Measurements from ENCODE around the gene RAB5B. TPM values are rescaled to one million over a fixed set of nuclear protein-coding genes. Genes with fewer than 3 reads are reported as not detected.

The RAB5B gene
- total RNA-seq, 2 donors from 2014 or later: 112 to 178 TPM

GRCh38 chr12:55931780-55932550, 41.9 kb upstream of the RAB5B start:
- Histone ChIP-seq H3K9me3 (no peaks in the 10 kb centered on the region), H3K27ac (peak overlapping the region; percentile 99), H3K36me3 (no peaks in the 10 kb centered on the region), H3K9ac (ENCODE audit: low read depth in 2 of 2, low read length in 2 of 2) (peak overlapping the region; percentile 87), H3K4me3 (peak overlapping the region; percentile 70), H3K4me1 (peaks cover 33% of the 10 kb centered on the region), H3K27me3 (no peaks in the 10 kb centered on the region)
- TF ChIP-seq CTCF (IDR thresholded peaks at IDR 0.05): no peak
- intact Hi-C loops (cut with DNase I): no loop called here
- DNase-seq: peak; percentile 70

- no peak for TF ChIP-seq CTCF (IDR thresholded peaks at IDR 0.05)
Observed at GRCh38 chr12:55932551-55932910, 41.3 kb upstream of the RAB5B start.

GRCh38 chr12:55933169-55933798, 40.6 kb upstream of the RAB5B start:
- Histone ChIP-seq H3K27ac (peak overlapping the region; percentile 56), H3K4me1 (peaks cover 33% of the 10 kb centered on the region)
- intact Hi-C loops (cut with DNase I): no loop called here

More at GRCh38 chr12:55932551-55932910, 41.3 kb upstream of the RAB5B start:
- Histone ChIP-seq H3K4me1 (peaks cover 33% of the 10 kb centered on the region), H3K9ac (ENCODE audit: low read depth in 2 of 2, low read length in 2 of 2) (peak overlapping the region; percentile 87), H3K9me3 (no peaks in the 10 kb centered on the region), H3K36me3 (no peaks in the 10 kb centered on the region), H3K4me3 (peak overlapping the region; percentile 70), H3K27ac (peak overlapping the region; percentile 99), H3K27me3 (no peaks in the 10 kb centered on the region)
- intact Hi-C loops (cut with DNase I): no loop called here
- DNase-seq: peak; percentile 50

GRCh38 chr12:55933799-55934742, 39.8 kb upstream of the RAB5B start:
- H3K9ac ChIP-seq (ENCODE audit: low read depth in 2 of 2, low read length in 2 of 2): no peak overlapping the region
- no peaks in the 10 kb centered on the region for H3K36me3 ChIP-seq
- peak overlapping the region; percentile 56 for H3K27ac ChIP-seq
- peaks cover 26% of the 10 kb centered on the region for H3K4me1 ChIP-seq
- H3K9me3 ChIP-seq: no peaks in the 10 kb centered on the region
- no peaks in the 10 kb centered on the region for H3K27me3 ChIP-seq
- no peak for TF ChIP-seq CTCF (IDR thresholded peaks at IDR 0.05)
- intact Hi-C loops (cut with DNase I): no loop called here
- no peak overlapping the region for H3K4me3 ChIP-seq
- no peak for DNase-seq

More at GRCh38 chr12:55933169-55933798, 40.6 kb upstream of the RAB5B start:
- Histone ChIP-seq H3K4me3 (no peak overlapping the region), H3K9ac (ENCODE audit: low read depth in 2 of 2, low read length in 2 of 2) (peak overlapping the region; percentile 20 to 87), H3K9me3 (no peaks in the 10 kb centered on the region), H3K36me3 (no peaks in the 10 kb centered on the region), H3K27me3 (no peaks in the 10 kb centered on the region)
- DNase-seq: peak; percentile 76
- no peak for TF ChIP-seq CTCF (IDR thresholded peaks at IDR 0.05)

- Histone ChIP-seq H3K36me3 (no peaks in the 10 kb centered on the region), H3K9ac (ENCODE audit: low read depth in 2 of 2, low read length in 2 of 2) (no peak overlapping the region), H3K27me3 (no peaks in the 10 kb centered on the region), H3K27ac (no peak overlapping the region), H3K4me1 (peaks cover 19% of the 10 kb centered on the region), H3K4me3 (no peak overlapping the region), H3K9me3 (no peaks in the 10 kb centered on the region)
- DNase-seq: no peak
- no peak for TF ChIP-seq CTCF (IDR thresholded peaks at IDR 0.05)
- intact Hi-C loops (cut with DNase I): loop anchor here (5.0 kb wide), 1 partner anchor 197 kb away; no protein-coding TSS in a partner anchor
Observed at GRCh38 chr12:55934773-55935172, 39.1 kb upstream of the RAB5B start.

All from colonic mucosa (tissue), 4 donors.